Natural killer cell (primary cell): ENCODE measurements around the gene SNAPC4. TPM values are rescaled to one million over a fixed set of nuclear protein-coding genes. Genes with fewer than 3 reads are reported as not detected.

Experiments
- ATAC-seq, 3 donors: fragments of 150-1000 bp in 2 of 3; fragments of 200-7000 bp in 1 of 3; cut with Tn5 transposase; 1 replicate in 1 of 3; 2 replicates in 2 of 3; pipeline ENCODE4 v1.10.0; 2021; ENCODE audit warnings: mild to moderate bottlenecking in 2 of 3, moderate library complexity in 2 of 3
- DNase-seq, 2 donors: peaks; one replicate each; pipeline versions ENCODE4 v3.0.0 to v3.0.0-alpha.2; 2013 to 2021; ENCODE audit warnings: mixed read lengths in 1 of 2
- H3K27ac ChIP-seq: one replicate; pipeline ENCODE4 v1.5.1; 2013; ENCODE audit warnings: mild to moderate bottlenecking, low read length
- H3K27me3 ChIP-seq: one replicate; pipeline ENCODE4 v1.6.1; 2013; ENCODE audit warnings: low read length; ENCODE audit not compliant: control insufficient read depth, insufficient read depth
- H3K36me3 ChIP-seq: one replicate; pipeline ENCODE4 v1.6.1; 2013; ENCODE audit warnings: low read length; ENCODE audit not compliant: control insufficient read depth, insufficient read depth
- H3K4me1 ChIP-seq: one replicate; pipeline ENCODE4 v1.6.1; 2013; ENCODE audit warnings: low read length; ENCODE audit not compliant: control insufficient read depth, insufficient read depth
- H3K4me3 ChIP-seq: one replicate; pipeline ENCODE4 v1.5.1; 2013; ENCODE audit warnings: low read length
- H3K9me3 ChIP-seq: one replicate; pipeline ENCODE4 v1.6.1; 2013; ENCODE audit warnings: low read length; ENCODE audit not compliant: control insufficient read depth, insufficient read depth
- H3K27ac Mint-ChIP-seq, 2 donors: one replicate each; pipeline ENCODE4 v1.8.0; 2022; ENCODE audit warnings: mild to moderate bottlenecking in 2 of 2, mixed read lengths in 2 of 2, moderate library complexity in 1 of 2
- H3K27me3 Mint-ChIP-seq, 2 donors: one replicate each; pipeline ENCODE4 v1.8.0; 2022; ENCODE audit warnings: low read depth in 2 of 2, mixed read lengths in 2 of 2
- H3K36me3 Mint-ChIP-seq: one replicate; pipeline ENCODE4 v1.8.0; 2022; ENCODE audit warnings: mixed read lengths
- H3K4me1 Mint-ChIP-seq, 2 donors: one replicate each; pipeline ENCODE4 v1.8.0; 2022; ENCODE audit warnings: mixed read lengths in 2 of 2
- H3K4me3 Mint-ChIP-seq: one replicate; pipeline ENCODE4 v1.8.0; 2022; ENCODE audit warnings: mild to moderate bottlenecking, moderate library complexity, mixed read lengths
- H3K9me3 Mint-ChIP-seq, 2 donors: one replicate each; pipeline ENCODE4 v1.8.0; 2022; ENCODE audit warnings: mixed read lengths in 2 of 2
- CTCF ChIP-seq: fragments of 200-600 bp; IDR thresholded peaks from one replicate; pipeline ENCODE4 v1.8.0; 2022; ENCODE audit warnings: antibody characterized with exemption
- WGBS: methylation state at CpG from one replicate; pipeline ENCODE4 v1.1.7; 2013; ENCODE audit warnings: missing lambda C conversion rate; ENCODE audit not compliant: insufficient coverage; 5-methylcytosine and 5-hydroxymethylcytosine counted together
- intact Hi-C: fragments of 100-400 bp; cut with micrococcal nuclease; formaldehyde crosslinking; loops from one replicate; pipeline ENCODE4 v1.14.2; 2022
- total RNA-seq, 4 donors: library from RNA; stranded (reverse); fragments of 120-200 nt in 1 of 4; gene quantifications; one replicate each; pipeline versions ENCODE4 v1.2.3 to v1.2.4, GENCODE V29; 2013 to 2022

The SNAPC4 gene
- total RNA-seq, 3 donors from 2014 or later (not counting 1 experiment from before 2014, with no cell fraction given), result 9.0 to 11.3 (median 9.4) TPM

GRCh38 chr9:136433849-136434579 is 34.0 kb upstream of the SNAPC4 start:
- H3K4me1 Mint-ChIP-seq, result peaks cover 14 to 30% of the 10 kb centered on the region in 2 donors
- intact Hi-C loops, result no loop called here
- Histone ChIP-seq H3K4me1 (peaks cover 24% of the 10 kb centered on the region), H3K27me3 (no peaks in the 10 kb centered on the region), H3K36me3 (no peaks in the 10 kb centered on the region), H3K4me3 (no peak overlapping the region), H3K27ac (no peak overlapping the region), H3K9me3 (no peaks in the 10 kb centered on the region)
- H3K4me3 Mint-ChIP-seq, result no peak overlapping the region
- H3K36me3 Mint-ChIP-seq, result no peaks in the 10 kb centered on the region
- no peaks in the 10 kb centered on the region for H3K27me3 Mint-ChIP-seq
- ATAC-seq, result no peak
- no peak for DNase-seq
- H3K9me3 Mint-ChIP-seq, result no peaks in the 10 kb centered on the region
- no peak overlapping the region for H3K27ac Mint-ChIP-seq
- WGBS, result 96% methylated on average over 35 of the region's 37 CpGs
- TF ChIP-seq CTCF, result no peak

- TF ChIP-seq CTCF, result no peak
- Histone ChIP-seq H3K4me3 (no peak overlapping the region), H3K36me3 (peaks cover 5% of the 10 kb centered on the region), H3K27ac (no peak overlapping the region), H3K4me1 (peaks cover 17% of the 10 kb centered on the region), H3K9me3 (no peaks in the 10 kb centered on the region), H3K27me3 (no peaks in the 10 kb centered on the region)
- intact Hi-C loops, result no loop called here
- no peaks in the 10 kb centered on the region for H3K9me3 Mint-ChIP-seq
- no peak for DNase-seq
- no peak overlapping the region for H3K27ac Mint-ChIP-seq
- ATAC-seq, result no peak
- no peaks in the 10 kb centered on the region for H3K27me3 Mint-ChIP-seq
- peaks cover 14 to 25% of the 10 kb centered on the region in 2 donors for H3K4me1 Mint-ChIP-seq
- 95% methylated on average over 36 of the region's 36 CpGs for WGBS
- no peaks in the 10 kb centered on the region for H3K36me3 Mint-ChIP-seq
- no peak overlapping the region for H3K4me3 Mint-ChIP-seq
These were observed 33.2 kb upstream of the SNAPC4 start for GRCh38 chr9:136433043-136433715.

- H3K36me3 Mint-ChIP-seq, result no peaks in the 10 kb centered on the region
- no peaks in the 10 kb centered on the region for H3K9me3 Mint-ChIP-seq
- H3K27me3 Mint-ChIP-seq, result no peaks in the 10 kb centered on the region
- H3K4me3 Mint-ChIP-seq, result no peak overlapping the region
- H3K4me1 ChIP-seq, result peaks cover 11% of the 10 kb centered on the region
- no peaks in the 10 kb centered on the region for H3K9me3 ChIP-seq
- no peak overlapping the region for H3K4me3 ChIP-seq
- H3K27me3 ChIP-seq, result no peaks in the 10 kb centered on the region
- DNase-seq, result no peak
- intact Hi-C loops, result no loop called here
- no peak overlapping the region for H3K27ac Mint-ChIP-seq
- no peak for TF ChIP-seq CTCF
- no peak for ATAC-seq
- WGBS, result 91% methylated on average over 26 of the region's 26 CpGs
- H3K4me1 Mint-ChIP-seq, result peaks cover 14 to 19% of the 10 kb centered on the region in 2 donors
- H3K27ac ChIP-seq, result no peak overlapping the region
- H3K36me3 ChIP-seq, result peaks cover 5% of the 10 kb centered on the region
These were observed 32.6 kb upstream of the SNAPC4 start for GRCh38 chr9:136432591-136432990.
